Upper lobe of left lung (tissue), 4 donors: Measurements from ENCODE around the gene ACER1.

Experiments used
- CTCF ChIP-seq, 6 experiments: fragments of 450-650 bp in 4 of 6; fragments of 200-600 bp in 2 of 6; sonication (generic) in 2 of 6; IDR thresholded peaks; one replicate each; pipeline ENCODE4 v1.5.1; 2016 to 2019; ENCODE audit warnings: antibody characterized with exemption in 6 of 6
- POLR2AphosphoS5 ChIP-seq, 2 donors: sonication (generic); formaldehyde crosslinking; IDR thresholded peaks; one replicate each; pipeline ENCODE4 v1.5.1; 2017; ENCODE audit warnings: antibody characterized with exemption in 2 of 2

GRCh38 chr19:6334490-6335285 lies 1.3 kb upstream of the ACER1 start:
- TF ChIP-seq CTCF (IDR thresholded peaks at IDR 0.05) (no peak), POLR2AphosphoS5 (IDR thresholded peaks at IDR 0.05) (no peak)
